Measurements from ENCODE around the gene SUOX.
"Not testable (repeated sequence)": the region's sequence is repeated elsewhere in the genome, so short reads cannot be mapped to it uniquely, and the experiment has no call there.

The SUOX gene

GRCh38 chr12:56040963-56041551 lies 44.0 kb downstream of the SUOX start:
- peak overlapping the region; percentile 42 for H3K4me3 ChIP-seq (ENCODE audit: low read length)
- H3K36me3 ChIP-seq (ENCODE audit: insufficient read depth, low read length), result peaks cover 58% of the 10 kb centered on the region
- peak overlapping the region; percentile 73 for H2AFZ ChIP-seq (ENCODE audit: low read depth, low read length)
- H3K27me3 ChIP-seq (ENCODE audit: insufficient read depth, low read length), result no peaks in the 10 kb centered on the region
- no peaks in the 10 kb centered on the region for H3K9me3 ChIP-seq (ENCODE audit: low read length)
- peaks cover 20% of the 10 kb centered on the region for H3K4me1 ChIP-seq (ENCODE audit: insufficient read depth, low read length)

GRCh38 chr12:56041552-56042429 lies 44.7 kb downstream of the SUOX start, which contains the start of gene RPS26:
Gene RPS26 (plus strand): TSS chr12:56041918. CDS start chr12:56042167, 249 bp downstream.
- H3K9me3 ChIP-seq (ENCODE audit: low read length), result no peaks in the 10 kb centered on the region
- H3K4me1 ChIP-seq (ENCODE audit: insufficient read depth, low read length), result peaks cover 20% of the 10 kb centered on the region
- no peaks in the 10 kb centered on the region for H3K27me3 ChIP-seq (ENCODE audit: insufficient read depth, low read length)
- H3K36me3 ChIP-seq (ENCODE audit: insufficient read depth, low read length), result peaks cover 51% of the 10 kb centered on the region
- H2AFZ ChIP-seq (ENCODE audit: low read depth, low read length), result peak within 1 kb of the TSS; percentile 78
- peak within 1 kb of the TSS; percentile 91 for H3K4me3 ChIP-seq (ENCODE audit: low read length)

- H2AFZ ChIP-seq (ENCODE audit: low read depth, low read length); H3K27me3 ChIP-seq (ENCODE audit: insufficient read depth, low read length); H3K9me3 ChIP-seq (ENCODE audit: low read length): not testable (repeated sequence)
- Histone ChIP-seq H3K4me1 (ENCODE audit: insufficient read depth, low read length) (peaks cover 19% of the 10 kb centered on the region), H3K36me3 (ENCODE audit: insufficient read depth, low read length) (peaks cover 44% of the 10 kb centered on the region), H3K4me3 (ENCODE audit: low read length) (peak overlapping the region; percentile 91)
Measured at GRCh38 chr12:56042430-56042813, 45.3 kb downstream of the SUOX start.

- Histone ChIP-seq H3K36me3 (ENCODE audit: insufficient read depth, low read length) (peaks cover 41% of the 10 kb centered on the region), H3K9me3 (ENCODE audit: low read length) (no peaks in the 10 kb centered on the region), H3K27me3 (ENCODE audit: insufficient read depth, low read length) (no peaks in the 10 kb centered on the region), H3K4me3 (ENCODE audit: low read length) (peak overlapping the region; percentile 91), H2AFZ (ENCODE audit: low read depth, low read length) (no peak overlapping the region), H3K4me1 (ENCODE audit: insufficient read depth, low read length) (peaks cover 15% of the 10 kb centered on the region)
Measured at GRCh38 chr12:56042843-56043242, 45.8 kb downstream of the SUOX start.

- Histone ChIP-seq H3K4me3 (ENCODE audit: low read length) (no peak overlapping the region), H3K36me3 (ENCODE audit: insufficient read depth, low read length) (peaks cover 29% of the 10 kb centered on the region), H3K27me3 (ENCODE audit: insufficient read depth, low read length) (no peaks in the 10 kb centered on the region), H3K9me3 (ENCODE audit: low read length) (no peaks in the 10 kb centered on the region), H3K4me1 (ENCODE audit: insufficient read depth, low read length) (peaks cover 12% of the 10 kb centered on the region), H2AFZ (ENCODE audit: low read depth, low read length) (no peak overlapping the region)
Measured at GRCh38 chr12:56046027-56046780, 49.1 kb downstream of the SUOX start.

- Histone ChIP-seq H3K4me3 (ENCODE audit: low read length) (no peak overlapping the region), H2AFZ (ENCODE audit: low read depth, low read length) (no peak overlapping the region), H3K36me3 (ENCODE audit: insufficient read depth, low read length) (no peaks in the 10 kb centered on the region), H3K27me3 (ENCODE audit: insufficient read depth, low read length) (no peaks in the 10 kb centered on the region), H3K9me3 (ENCODE audit: low read length) (no peaks in the 10 kb centered on the region), H3K4me1 (ENCODE audit: insufficient read depth, low read length) (no peaks in the 10 kb centered on the region)
Measured at GRCh38 chr12:56053407-56053893, 56.4 kb downstream of the SUOX start.

All from neuron (in vitro differentiated cells).